ENCODE measurements around the gene ADAMTS8. TPM values are rescaled to one million over a fixed set of nuclear protein-coding genes. Genes with fewer than 3 reads are reported as not detected.

The ADAMTS8 gene
- total RNA-seq, 2 donors from 2014 or later = 0.82 to 1.7 TPM

- 73% methylated on average over 11 of the region's 11 CpGs for WGBS
- no peaks in the 10 kb centered on the region for H3K9me3 ChIP-seq
- no peaks in the 10 kb centered on the region for H3K27me3 ChIP-seq (replicated peaks; ENCODE audit: insufficient read depth)
- H3K36me3 ChIP-seq = no peaks in the 10 kb centered on the region
- no peak overlapping the region for H3K27ac ChIP-seq
- intact Hi-C loops (cut with DNase I) = loop anchor here (5.0 kb wide), 1 partner anchor 171 kb away; no protein-coding TSS in a partner anchor
- H3K4me1 ChIP-seq (replicated peaks) = no peaks in the 10 kb centered on the region
- TF ChIP-seq, protein P1, sequence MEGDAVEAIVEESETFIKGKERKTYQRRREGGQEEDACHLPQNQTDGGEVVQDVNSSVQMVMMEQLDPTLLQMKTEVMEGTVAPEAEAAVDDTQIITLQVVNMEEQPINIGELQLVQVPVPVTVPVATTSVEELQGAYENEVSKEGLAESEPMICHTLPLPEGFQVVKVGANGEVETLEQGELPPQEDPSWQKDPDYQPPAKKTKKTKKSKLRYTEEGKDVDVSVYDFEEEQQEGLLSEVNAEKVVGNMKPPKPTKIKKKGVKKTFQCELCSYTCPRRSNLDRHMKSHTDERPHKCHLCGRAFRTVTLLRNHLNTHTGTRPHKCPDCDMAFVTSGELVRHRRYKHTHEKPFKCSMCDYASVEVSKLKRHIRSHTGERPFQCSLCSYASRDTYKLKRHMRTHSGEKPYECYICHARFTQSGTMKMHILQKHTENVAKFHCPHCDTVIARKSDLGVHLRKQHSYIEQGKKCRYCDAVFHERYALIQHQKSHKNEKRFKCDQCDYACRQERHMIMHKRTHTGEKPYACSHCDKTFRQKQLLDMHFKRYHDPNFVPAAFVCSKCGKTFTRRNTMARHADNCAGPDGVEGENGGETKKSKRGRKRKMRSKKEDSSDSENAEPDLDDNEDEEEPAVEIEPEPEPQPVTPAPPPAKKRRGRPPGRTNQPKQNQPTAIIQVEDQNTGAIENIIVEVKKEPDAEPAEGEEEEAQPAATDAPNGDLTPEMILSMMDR (IDR thresholded peaks at IDR 0.05) = no peak
- TF ChIP-seq POLR2A (IDR thresholded peaks at IDR 0.05) = no peak
- TF ChIP-seq POLR2AphosphoS5 (IDR thresholded peaks at IDR 0.05) = no peak
- no peak for DNase-seq (ENCODE audit: low spot score)
- no peak overlapping the region for H3K4me3 ChIP-seq
These were observed 39.7 kb downstream of the ADAMTS8 start for GRCh38 chr11:130388607-130389205.

DNA sequence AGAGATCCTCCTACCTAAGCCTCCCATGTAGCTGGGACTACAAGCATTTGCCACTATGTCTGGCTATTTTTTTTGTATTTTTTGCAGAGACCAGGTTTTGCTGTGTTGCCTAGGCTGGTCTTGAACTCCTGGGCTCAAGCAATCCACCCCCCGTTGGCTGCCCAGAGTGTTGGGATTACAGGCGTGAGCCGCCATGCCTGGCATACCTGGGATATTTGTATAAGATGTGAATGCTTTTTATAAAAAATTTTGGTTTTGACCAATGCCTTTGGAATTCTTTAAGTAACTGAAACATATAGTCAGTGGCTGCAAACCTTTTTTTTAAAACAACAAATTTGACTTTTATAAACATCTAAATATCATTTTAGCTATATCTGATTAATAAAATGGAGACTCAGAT, 42.4 kb downstream of the ADAMTS8 start:
- WGBS = 97% methylated on average over 3 of the region's 3 CpGs
- Histone ChIP-seq H3K36me3 (no peaks in the 10 kb centered on the region), H3K4me3 (no peak overlapping the region), H3K27me3 (replicated peaks; ENCODE audit: insufficient read depth) (no peaks in the 10 kb centered on the region), H3K9me3 (no peaks in the 10 kb centered on the region), H3K4me1 (replicated peaks) (no peaks in the 10 kb centered on the region), H3K27ac (no peak overlapping the region)
- intact Hi-C loops (cut with DNase I) = loop anchor here (5.0 kb wide), 1 partner anchor 169 kb away; no protein-coding TSS in a partner anchor
- TF ChIP-seq, protein P1 (IDR thresholded peaks at IDR 0.05) = no peak
- no peak for DNase-seq (ENCODE audit: low spot score)

GRCh38 chr11:130383344-130384211, 44.8 kb downstream of the ADAMTS8 start:
- Histone ChIP-seq H3K9me3 (no peaks in the 10 kb centered on the region), H3K27ac (no peak overlapping the region), H3K27me3 (replicated peaks; ENCODE audit: insufficient read depth) (no peaks in the 10 kb centered on the region), H3K4me3 (no peak overlapping the region), H3K36me3 (no peaks in the 10 kb centered on the region), H3K4me1 (replicated peaks) (no peaks in the 10 kb centered on the region)
- no peak for DNase-seq (ENCODE audit: low spot score)
- WGBS = 59% methylated on average over 10 of the region's 10 CpGs
- intact Hi-C loops (cut with DNase I) = no loop called here
- TF ChIP-seq POLR2A (IDR thresholded peaks at IDR 0.05) = no peak

- no peak overlapping the region for H3K4me3 ChIP-seq
- intact Hi-C loops (cut with DNase I) = no loop called here
These were observed 47.1 kb downstream of the ADAMTS8 start for GRCh38 chr11:130381317-130381716.

DNA sequence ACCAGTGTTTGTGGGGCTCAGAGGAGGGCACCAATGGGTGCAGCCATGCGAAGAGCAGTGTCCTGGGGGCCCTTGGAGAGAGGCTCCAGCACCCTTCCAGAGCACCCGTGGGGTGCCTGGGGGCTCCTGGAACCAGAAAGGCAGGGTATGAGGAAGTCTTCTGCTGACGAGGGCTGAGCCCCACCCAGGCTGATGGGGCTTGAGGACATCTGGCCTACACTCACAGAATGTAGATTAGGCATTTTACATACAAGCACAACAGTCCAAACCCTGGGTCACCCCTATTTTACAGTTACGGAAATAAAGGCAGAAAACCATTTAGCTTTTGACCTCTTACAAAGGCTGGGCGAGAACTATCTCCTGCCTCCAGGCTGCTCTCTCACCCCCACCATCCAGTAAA, 47.6 kb downstream of the ADAMTS8 start:
- Histone ChIP-seq H3K27ac (no peak overlapping the region), H3K4me3 (no peak overlapping the region), H3K36me3 (no peaks in the 10 kb centered on the region), H3K4me1 (replicated peaks) (no peaks in the 10 kb centered on the region), H3K27me3 (replicated peaks; ENCODE audit: insufficient read depth) (no peaks in the 10 kb centered on the region), H3K9me3 (no peaks in the 10 kb centered on the region)
- intact Hi-C loops (cut with DNase I) = no loop called here
- DNase-seq (ENCODE audit: low spot score) = no peak
- TF ChIP-seq POLR2A (IDR thresholded peaks at IDR 0.05) = no peak
- TF ChIP-seq, protein P1 (IDR thresholded peaks at IDR 0.05) = no peak
- no peak for TF ChIP-seq POLR2AphosphoS5 (IDR thresholded peaks at IDR 0.05)
- 93% methylated on average over 5 of the region's 5 CpGs for WGBS

More at GRCh38 chr11:130381317-130381716, 47.1 kb downstream of the ADAMTS8 start:
- no peak for DNase-seq (ENCODE audit: low spot score)
- Histone ChIP-seq H3K9me3 (no peaks in the 10 kb centered on the region), H3K27ac (no peak overlapping the region), H3K36me3 (no peaks in the 10 kb centered on the region), H3K4me1 (replicated peaks) (no peaks in the 10 kb centered on the region), H3K27me3 (replicated peaks; ENCODE audit: insufficient read depth) (no peaks in the 10 kb centered on the region)
- 62% methylated on average over 7 of the region's 7 CpGs for WGBS
- TF ChIP-seq, protein P1 (IDR thresholded peaks at IDR 0.05) = no peak
- no peak for TF ChIP-seq POLR2A (IDR thresholded peaks at IDR 0.05)
